ENCODE results near the gene SC5D. TPM values are rescaled to one million over a fixed set of nuclear protein-coding genes. Genes with fewer than 3 reads are reported as not detected.

The SC5D gene
- polyA plus RNA-seq, 2 of the 4 experiments (the other 2 are of a cell fraction) = 18.1 to 28.1 TPM

- CTCF ChIA-PET = no interaction called here
- 12% methylated on average over 7 of the region's 7 CpGs for WGBS (ENCODE audit: missing lambda C conversion rate)
These were observed 58.6 kb downstream of the SC5D start for GRCh38 chr11:121351083-121351630.

GRCh38 chr11:121352251-121352891, 59.8 kb downstream of the SC5D start:
- Histone ChIP-seq H3K9me3 (no peaks in the 10 kb centered on the region), H3K4me1 (no peaks in the 10 kb centered on the region), H3K4me3 (no peak overlapping the region), H3K4me2 (no peak overlapping the region), H3K27ac (no peak overlapping the region)
- DNase-seq (ENCODE audit: low read depth in 1 of 2, low spot score in 1 of 2) = no peak
- TF ChIP-seq EHMT2 (IDR thresholded peaks at IDR 0.05; ENCODE audit: low read depth) = no peak
- no peak for TF ChIP-seq BHLHE40 (IDR thresholded peaks at IDR 0.05; ENCODE audit: low read depth, low read length)
- no peak for TF ChIP-seq TFCP2L1 (CRISPR knock-in tag; IDR thresholded peaks at IDR 0.05)
- no peak for TF ChIP-seq CBX2 (IDR thresholded peaks at IDR 0.05; ENCODE audit: borderline replicate concordance, low read depth)
- no peak for TF ChIP-seq CHD2 (IDR thresholded peaks at IDR 0.05; ENCODE audit: low read length, partially characterized antibody)
- no peak for TF ChIP-seq RCOR1 (IDR thresholded peaks at IDR 0.05; ENCODE audit: low read depth, low read length)
- TF ChIP-seq HDAC2 (IDR thresholded peaks at IDR 0.05) = no peak
- no peak for ATAC-seq
- 26% methylated on average over 8 of the region's 8 CpGs for WGBS (ENCODE audit: missing lambda C conversion rate)
- CTCF ChIA-PET = interaction anchor here (0.6 kb wide), 1 partner anchor 45 kb away, joined by 4 read pairs; no protein-coding TSS in a partner anchor
- POLR2A ChIA-PET = no interaction called here
- no peak for FAIRE-seq

More at GRCh38 chr11:121351083-121351630, 58.6 kb downstream of the SC5D start:
- no peak overlapping the region for H3K4me3 ChIP-seq
- POLR2A ChIA-PET = no interaction called here
- no peak overlapping the region for H3K4me2 ChIP-seq
- no peaks in the 10 kb centered on the region for H3K4me1 ChIP-seq
- no peak for ATAC-seq
- DNase-seq (ENCODE audit: low read depth in 1 of 2, low spot score in 1 of 2) = no peak
- H3K9me3 ChIP-seq = no peaks in the 10 kb centered on the region
- TF ChIP-seq E2F6 (IDR thresholded peaks at IDR 0.05; ENCODE audit: borderline replicate concordance, low read depth) (no peak), REST (IDR thresholded peaks at IDR 0.05) (no peak), CEBPB (IDR thresholded peaks at IDR 0.05) (no peak), EP300 (IDR thresholded peaks at IDR 0.05) (no peak)
- no peak for FAIRE-seq
- H3K27ac ChIP-seq = no peak overlapping the region

DNA sequence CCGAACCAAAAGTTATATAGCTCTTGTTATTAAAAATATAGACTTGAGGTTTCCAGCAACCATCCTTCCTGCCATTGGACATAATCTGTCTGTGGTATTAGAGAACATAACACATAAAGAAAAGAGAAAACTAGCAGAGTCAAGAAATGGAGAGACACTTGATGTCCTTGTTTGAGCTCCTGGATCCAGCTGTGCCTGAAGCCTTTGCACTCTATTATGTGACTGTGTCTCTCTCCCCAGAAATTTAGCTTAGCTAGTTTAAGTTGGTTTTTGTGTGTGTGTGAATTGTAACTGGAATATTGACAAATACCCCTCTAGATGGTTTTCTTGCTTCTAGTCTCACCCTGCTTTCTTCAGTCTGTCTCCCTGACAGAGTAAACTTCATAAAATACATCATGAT, 61.6 kb downstream of the SC5D start:
- WGBS (ENCODE audit: missing lambda C conversion rate) = 55% methylated on average over 1 of the region's 1 CpG
- no peak for DNase-seq (ENCODE audit: low read depth in 1 of 2, low spot score in 1 of 2)
- Histone ChIP-seq H3K4me2 (no peak overlapping the region), H3K9me3 (no peaks in the 10 kb centered on the region), H3K4me3 (no peak overlapping the region), H3K27ac (no peak overlapping the region), H3K4me1 (no peaks in the 10 kb centered on the region)
- no peak for ATAC-seq
- ChIA-PET CTCF (no interaction called here), POLR2A (no interaction called here)
- TF ChIP-seq REST (IDR thresholded peaks at IDR 0.05) = no peak
- no peak for TF ChIP-seq CHD4 (IDR thresholded peaks at IDR 0.05; ENCODE audit: borderline replicate concordance)
- TF ChIP-seq MAFK (IDR thresholded peaks at IDR 0.05; ENCODE audit: partially characterized antibody) = no peak
- TF ChIP-seq FOSL2 (IDR thresholded peaks at IDR 0.05) = no peak
- TF ChIP-seq FOSL2 (CRISPR knock-in tag; IDR thresholded peaks at IDR 0.05) = no peak
- TF ChIP-seq ESRRA (IDR thresholded peaks at IDR 0.05; ENCODE audit: borderline replicate concordance, low read length) = no peak
- TF ChIP-seq NFE2L2 (conservative IDR thresholded peaks at IDR 0.05; ENCODE audit: low read length) = no peak
- TF ChIP-seq MAZ (IDR thresholded peaks at IDR 0.05; ENCODE audit: borderline replicate concordance, low read depth, low read length) = no peak
- TF ChIP-seq, protein P1, sequence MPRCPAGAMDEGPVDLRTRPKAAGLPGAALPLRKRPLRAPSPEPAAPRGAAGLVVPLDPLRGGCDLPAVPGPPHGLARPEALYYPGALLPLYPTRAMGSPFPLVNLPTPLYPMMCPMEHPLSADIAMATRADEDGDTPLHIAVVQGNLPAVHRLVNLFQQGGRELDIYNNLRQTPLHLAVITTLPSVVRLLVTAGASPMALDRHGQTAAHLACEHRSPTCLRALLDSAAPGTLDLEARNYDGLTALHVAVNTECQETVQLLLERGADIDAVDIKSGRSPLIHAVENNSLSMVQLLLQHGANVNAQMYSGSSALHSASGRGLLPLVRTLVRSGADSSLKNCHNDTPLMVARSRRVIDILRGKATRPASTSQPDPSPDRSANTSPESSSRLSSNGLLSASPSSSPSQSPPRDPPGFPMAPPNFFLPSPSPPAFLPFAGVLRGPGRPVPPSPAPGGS (IDR thresholded peaks at IDR 0.05) = no peak
- TF ChIP-seq CEBPB (IDR thresholded peaks at IDR 0.05) = no peak
- no peak for TF ChIP-seq TP53 (CRISPR knock-in tag; IDR thresholded peaks at IDR 0.05)
- TF ChIP-seq SMC3 (IDR thresholded peaks at IDR 0.05) = no peak
- no peak for TF ChIP-seq JUNB (IDR thresholded peaks at IDR 0.05)
- TF ChIP-seq, protein P2, sequence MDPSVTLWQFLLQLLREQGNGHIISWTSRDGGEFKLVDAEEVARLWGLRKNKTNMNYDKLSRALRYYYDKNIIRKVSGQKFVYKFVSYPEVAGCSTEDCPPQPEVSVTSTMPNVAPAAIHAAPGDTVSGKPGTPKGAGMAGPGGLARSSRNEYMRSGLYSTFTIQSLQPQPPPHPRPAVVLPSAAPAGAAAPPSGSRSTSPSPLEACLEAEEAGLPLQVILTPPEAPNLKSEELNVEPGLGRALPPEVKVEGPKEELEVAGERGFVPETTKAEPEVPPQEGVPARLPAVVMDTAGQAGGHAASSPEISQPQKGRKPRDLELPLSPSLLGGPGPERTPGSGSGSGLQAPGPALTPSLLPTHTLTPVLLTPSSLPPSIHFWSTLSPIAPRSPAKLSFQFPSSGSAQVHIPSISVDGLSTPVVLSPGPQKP (IDR thresholded peaks at IDR 0.05; ENCODE audit: low read depth, low read length) = no peak
- TF ChIP-seq ZSCAN20 (CRISPR knock-in tag; IDR thresholded peaks at IDR 0.05) = no peak
- FAIRE-seq = no peak
